K562 (cell line): ENCODE data around the gene SLC22A23. TPM values are rescaled to one million over a fixed set of nuclear protein-coding genes. Genes with fewer than 3 reads are reported as not detected.

Experiments
- ATAC-seq: fragments of 200-7000 bp; cut with Tn5 transposase; 3 replicates; pipeline ENCODE4 v1.9.1; 2020; ENCODE audit warnings: moderate library complexity
- BruUV-seq: library from RNA; stranded (reverse); fragments of 400-500 nt; replicated peaks from 2 replicates; lab custom pipeline; 2021; lab: Mats Ljungman, UMichigan
- CTCF ChIA-PET: fragments of 300-600 bp; formaldehyde crosslinking; extraction: SDS; loops from one replicate; lab custom pipeline; 2021; ENCODE audit warnings: low intra/inter-chr PET ratio; lab: Yijun Ruan, JAX
- POLR2A ChIA-PET: fragments of 300-600, 350-650 bp; sonication (Branson Sonifier 250); formaldehyde crosslinking; extraction: SDS; loops from one replicate; lab custom pipeline; 2021; ENCODE audit warnings: antibody characterized with exemption, inconsistent platforms; lab: Yijun Ruan, JAX
- DNase-seq, 4 experiments: peaks; one replicate each; pipeline versions ENCODE4 v3.0.0 to v3.0.0-alpha.2; 2011 to 2018; ENCODE audit warnings: low spot score in 3 of 4, mixed read lengths in 3 of 4; ENCODE audit errors: extremely low read depth in 1 of 4
- FAIRE-seq: peaks from 2 replicates; lab custom pipeline; 2011; peaks lifted over from hg19 to GRCh38; lab: Jason Lieb, UNC
- H2AFZ ChIP-seq: 2 replicates; pipeline ENCODE4 v1.6.0; 2011; ENCODE audit warnings: low read depth, low read length, control low read depth, inconsistent platforms
- H3K27ac ChIP-seq: fragments of 200-600 bp; 3 replicates; pipeline ENCODE4 v1.8.0; 2011; ENCODE audit warnings: low read depth, mild to moderate bottlenecking, control low read depth, inconsistent platforms, low read length, moderate library complexity, mixed read lengths; ENCODE audit errors: extremely low read depth
- H3K27me3 ChIP-seq, 2 experiments: fragments of 300-600 bp in 1 of 2; 2 replicates in 1 of 2; 3 replicates in 1 of 2; pipeline versions ENCODE4 v1.6.0 to v1.8.0; 2011; ENCODE audit warnings: inconsistent platforms in 2 of 2, low read length in 2 of 2, mild to moderate bottlenecking in 1 of 2, mixed read lengths in 1 of 2, moderate library complexity in 1 of 2; ENCODE audit not compliant: control insufficient read depth in 2 of 2, insufficient read depth in 2 of 2
- H3K36me3 ChIP-seq: fragments of 300-600 bp; 3 replicates; pipeline ENCODE4 v1.8.0; 2011; ENCODE audit warnings: mild to moderate bottlenecking, low read length, inconsistent platforms; ENCODE audit not compliant: control insufficient read depth, insufficient read depth
- H3K4me1 ChIP-seq, 2 experiments: fragments of 200-600 bp in 1 of 2; replicated peaks in 1 of 2; 2 replicates in 1 of 2; 3 replicates in 1 of 2; pipeline versions ENCODE4 v1.5.1 to v1.8.0; 2011; ENCODE audit warnings: inconsistent platforms in 2 of 2, low read length in 2 of 2, mild to moderate bottlenecking in 1 of 2, mixed read lengths in 1 of 2, moderate library complexity in 1 of 2; ENCODE audit not compliant: control insufficient read depth in 2 of 2, insufficient read depth in 2 of 2
- H3K4me2 ChIP-seq: 2 replicates; pipeline ENCODE4 v1.6.1; 2011; ENCODE audit warnings: low read length, control low read depth, inconsistent platforms, mixed read lengths; ENCODE audit not compliant: insufficient read depth
- H3K4me3 ChIP-seq: fragments of 200-600 bp; sonication (generic), shearing (Covaris generic); 2 replicates; pipeline ENCODE4 v1.5.1; 2016; ENCODE audit warnings: control low read depth, inconsistent platforms
- H3K79me2 ChIP-seq: fragments of 200-600 bp; 3 replicates; pipeline ENCODE4 v1.8.0; 2011; ENCODE audit warnings: low read length, inconsistent platforms; ENCODE audit not compliant: control insufficient read depth, insufficient read depth
- H3K9ac ChIP-seq, 2 experiments: 2 replicates each; pipeline versions ENCODE4 v1.6.0 to v1.6.1; 2011; ENCODE audit warnings: low read depth in 2 of 2, low read length in 2 of 2, control low read depth in 1 of 2, inconsistent platforms in 1 of 2, mild to moderate bottlenecking in 1 of 2, mixed read lengths in 1 of 2; ENCODE audit not compliant: insufficient read depth in 1 of 2
- H3K9me1 ChIP-seq: one replicate; pipeline ENCODE4 v1.6.0; 2011; ENCODE audit warnings: inconsistent platforms, mild to moderate bottlenecking, low read length, moderate library complexity; ENCODE audit not compliant: control insufficient read depth, insufficient read depth
- H3K9me3 ChIP-seq: replicated peaks from 2 replicates; pipeline ENCODE4 v1.5.1; 2011; ENCODE audit warnings: low read depth, low read length, inconsistent platforms; ENCODE audit not compliant: control insufficient read depth, insufficient read depth
- H4K20me1 ChIP-seq: replicated peaks from 2 replicates; pipeline ENCODE4 v1.6.1; 2011; ENCODE audit warnings: low read length, inconsistent platforms, mixed read lengths; ENCODE audit not compliant: control insufficient read depth, insufficient read depth
- CTCF ChIP-seq, 3 experiments: IDR thresholded peaks in 2 of 3; conservative IDR thresholded peaks in 1 of 3; 2 replicates each; pipeline ENCODE4 v1.5.1; 2011 to 2012; ENCODE audit warnings: low read length in 3 of 3, mild to moderate bottlenecking in 3 of 3, control low read depth in 2 of 3, improper control_type of control experiment in 1 of 3, inconsistent platforms in 1 of 3, low read depth in 1 of 3, mixed read lengths in 1 of 3, moderate library complexity in 1 of 3; ENCODE audit not compliant: insufficient read depth in 2 of 3
- GTF2A2 ChIP-seq: IDR thresholded peaks from 2 replicates; pipeline ENCODE4 v1.6.1; 2016; ENCODE audit warnings: mild to moderate bottlenecking, missing genetic modification characterization, missing compliant biosample characterization
- ZBTB33 ChIP-seq: sonication (generic); formaldehyde crosslinking; IDR thresholded peaks from 2 replicates; pipeline ENCODE4 v1.8.1; 2023; ENCODE audit warnings: mild to moderate bottlenecking, missing genetic modification reagents
- ZNF384 ChIP-seq: IDR thresholded peaks from 2 replicates; pipeline ENCODE4 v1.6.1; 2012; ENCODE audit warnings: low read depth, low read length, improper control_type of control experiment
- WGBS: fragments of 100-300 bp; shearing (Covaris generic); methylation state at CpG from one replicate; pipeline ENCODE4 v1.1.6; 2016; ENCODE audit warnings: low coverage, mixed read lengths; ENCODE audit not compliant: insufficient coverage; ENCODE audit errors: missing lambda C conversion rate; 5-methylcytosine and 5-hydroxymethylcytosine counted together
- in situ Hi-C: fragments of 300-500 bp; cut with MboI; formaldehyde crosslinking; loops from 4 replicates; pipeline ENCODE4 v1.15.0; 2018; ENCODE audit warnings: inconsistent platforms, mixed read lengths
- intact Hi-C: fragments of 100-400 bp; cut with micrococcal nuclease; formaldehyde crosslinking; loops from 2 replicates; pipeline ENCODE4 v1.14.2; 2022
- polyA plus RNA-seq, 8 experiments: library from polyadenylated mRNA; depleted of rRNA in 4 of 8; stranded (reverse) in 5 of 8; unstranded in 3 of 8; fragments of >200 nt; fragmentation: Nextera tagmentation in 2 of 8; fragmentation: Illumina TruSeq in 1 of 8; extraction: Ambion mirVana in 2 of 8; extraction: Trizol in 1 of 8; gene quantifications; 2 replicates each; pipeline versions ENCODE4 v1.2.1 to v1.2.3, GENCODE V29; 2011 to 2014; ENCODE audit warnings: inconsistent platforms in 1 of 8, missing spikeins in 1 of 8
- total RNA-seq, 7 experiments: library from RNA; depleted of rRNA in 6 of 7; stranded (reverse); fragments of >200 nt in 6 of 7; fragmentation: Illumina TruSeq in 2 of 7; extraction: Trizol in 2 of 7; gene quantifications; 2 replicates each; pipeline versions ENCODE4 v1.2.1 to v1.2.3, GENCODE V29; 2011 to 2021; ENCODE audit warnings: low replicate concordance in 1 of 7

SLC22A23 gene
- total and polyA plus RNA-seq, 9 of the 15 experiments (the other 6 are each of a cell fraction or from before 2014, with no cell fraction given) = 0.30 to 8.7 (median 2.5) TPM

- Histone ChIP-seq H3K27ac (no peak overlapping the region), H3K9me3 (0 out of 2 replicates have a peak, but pooled peaks cover 5% of the 10 kb centered on the region), H3K4me2 (no peak overlapping the region), H3K9ac (no peak overlapping the region), H4K20me1 (no peaks in the 10 kb centered on the region), H3K4me3 (no peak overlapping the region), H2AFZ (no peak overlapping the region), H3K4me1 (peaks cover 0 to 4% of the 10 kb centered on the region in 2 experiments; a peak in 2 of 5 replicates), H3K9me1 (no peaks in the 10 kb centered on the region), H3K79me2 (no peaks in the 10 kb centered on the region), H3K27me3 (no peaks in the 10 kb centered on the region), H3K36me3 (no peaks in the 10 kb centered on the region)
- DNase-seq = peak in 2 of 4 experiments; percentile 35 to 36
- CTCF ChIA-PET = no interaction called here
- no peak for FAIRE-seq
- 53% methylated on average over 16 of the region's 16 CpGs for WGBS
- intact Hi-C loops (no loop called here), in situ Hi-C loops (no loop called here)
- POLR2A ChIA-PET = interaction anchor here (0.5 to 1.4 kb wide), 4 partner anchors 9 to 58 kb away, joined by 3 to 5 read pairs (median 3); no protein-coding TSS in a partner anchor
- peak; percentile 65 for ATAC-seq
- TF ChIP-seq CTCF (IDR thresholded peaks at IDR 0.05 in 2 of 3, conservative IDR thresholded peaks at IDR 0.05 in 1 of 3; ENCODE audit: insufficient read depth in 2 of 3, low read depth in 1 of 3, low read length in 3 of 3) (0 out of 6 replicates have a peak, but pooled peaks of 1 of the 3 experiments have one; percentile 10), ZNF384 (no peak), ZBTB33 (CRISPR knock-in tag) (peak; percentile 90), GTF2A2 (tag) (no peak)
- no TSS peak for BruUV-seq
Observed at GRCh38 chr6:3304500-3305215, 152.2 kb downstream of the SLC22A23 start.
